Kasumi-1 (cell line): ENCODE results near the gene CD300LF.

Experiments used
- DNase-seq, 2 experiments: peaks; one replicate each; lab custom pipeline; 2025; lab: John Stamatoyannopoulos, UW

CD300LF gene

DNA sequence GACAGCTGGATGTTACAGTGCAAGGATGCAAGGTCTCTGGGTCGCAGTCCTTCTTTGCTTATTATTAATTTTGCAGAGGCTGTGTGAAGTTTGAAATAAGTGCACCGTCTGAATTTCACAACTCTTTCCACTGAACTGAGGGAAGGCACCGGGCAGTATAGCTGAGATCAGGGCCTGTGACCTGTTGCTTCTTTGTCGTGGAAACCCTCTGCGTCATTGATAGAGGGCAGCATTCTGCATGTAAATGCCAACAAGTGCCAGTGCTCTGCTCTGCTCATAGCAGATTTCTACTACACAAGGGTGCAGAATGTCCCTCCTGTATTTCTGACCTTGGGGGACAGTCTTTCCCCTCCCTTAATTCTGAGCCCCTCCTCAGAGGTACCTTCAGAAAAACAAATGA is 26.0 kb downstream of the CD300LF start:
- DNase-seq: peak in 1 of 2 experiments; percentile 13

DNA sequence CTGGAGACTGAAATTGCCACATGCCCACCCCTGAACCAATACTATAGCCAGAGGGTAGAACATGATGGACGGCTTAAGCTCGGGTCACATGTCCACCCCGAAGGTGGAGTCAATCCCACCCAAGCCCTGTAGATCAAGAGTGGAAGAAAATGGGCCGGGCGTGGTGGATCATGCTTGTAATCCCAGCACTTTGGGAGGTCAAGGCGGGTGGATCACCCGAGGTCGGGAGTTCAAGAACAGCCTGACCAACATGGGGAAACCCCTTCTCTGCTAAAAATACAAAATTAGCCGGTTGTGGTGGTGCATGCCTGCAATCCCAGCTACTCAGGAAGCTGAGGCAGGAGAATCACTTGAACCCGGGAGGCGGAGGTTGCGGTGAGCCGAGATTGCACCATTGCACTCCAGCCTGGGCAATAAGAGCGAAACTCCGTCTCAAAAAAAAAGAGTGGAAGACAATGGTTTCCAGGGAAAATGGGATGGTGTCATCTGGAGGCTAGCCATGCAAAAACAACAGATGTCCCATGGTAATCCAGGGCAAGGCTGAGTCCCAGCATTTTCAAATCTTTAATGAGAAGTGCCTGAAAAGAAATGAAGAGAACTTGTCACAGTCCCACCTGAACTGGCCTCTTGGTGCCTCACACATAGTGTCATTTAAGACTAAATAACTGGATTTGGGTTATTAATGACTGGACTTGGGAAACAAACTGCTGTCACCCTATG is 30.1 kb downstream of the CD300LF start:
- no peak for DNase-seq

DNA sequence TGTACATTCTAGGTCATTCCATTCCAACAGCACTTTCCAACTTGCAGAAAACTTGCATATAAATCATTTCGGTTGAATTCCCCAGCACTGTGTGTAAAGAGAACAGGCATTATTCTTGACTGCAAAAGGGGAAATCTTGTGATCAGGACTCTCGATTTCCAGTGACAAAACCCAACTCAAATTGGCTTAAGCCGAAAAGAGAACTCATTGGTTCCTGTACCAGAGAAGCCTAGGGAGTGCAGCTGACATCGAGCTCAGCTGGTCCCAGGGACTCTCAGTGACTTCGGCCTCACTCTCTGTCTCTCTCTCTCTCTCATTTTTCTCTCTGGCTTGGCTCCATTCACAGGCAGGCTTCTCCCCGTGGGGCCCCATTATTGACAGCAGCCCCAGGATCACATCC is 30.7 kb downstream of the CD300LF start:
- no peak for DNase-seq

DNA sequence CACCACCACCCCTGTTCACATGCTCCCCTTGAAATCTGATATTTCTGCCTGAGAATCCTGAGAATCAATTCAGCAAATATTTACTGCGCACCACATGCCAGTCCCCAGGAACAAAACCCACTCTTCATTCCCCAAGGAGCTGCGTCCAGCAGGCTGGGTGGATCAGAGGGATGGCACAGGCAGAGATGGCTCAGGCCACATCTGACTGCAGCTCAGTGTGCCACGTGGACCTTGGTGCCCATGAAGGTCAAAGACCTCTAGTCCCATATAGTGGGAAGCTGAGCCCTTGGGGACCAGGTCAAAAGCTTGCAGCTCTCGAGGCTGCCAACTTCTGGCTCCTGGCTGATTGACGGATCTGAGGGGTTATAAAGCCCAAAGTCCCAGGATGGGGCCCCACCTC is 31.8 kb downstream of the CD300LF start:
- no peak for DNase-seq

DNA sequence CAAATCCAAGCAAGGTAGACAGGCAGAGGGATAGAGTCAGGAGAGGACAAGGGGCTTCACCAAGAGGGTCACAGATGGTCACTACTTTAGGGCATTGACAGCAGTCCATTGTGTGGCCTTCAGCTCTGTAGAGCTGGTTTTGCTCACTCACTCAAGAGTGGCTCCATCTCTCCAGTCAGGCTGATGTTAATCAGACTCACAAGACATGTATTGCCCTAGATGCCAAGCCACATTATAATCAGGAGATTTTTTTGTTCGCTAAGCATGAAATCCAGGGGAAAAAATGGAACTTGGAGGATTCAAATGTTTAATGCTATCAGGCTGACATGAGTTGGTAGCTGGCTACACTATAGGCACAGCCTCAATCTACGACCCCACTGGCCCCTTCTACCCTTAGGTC is 32.5 kb downstream of the CD300LF start:
- no peak for DNase-seq

DNA sequence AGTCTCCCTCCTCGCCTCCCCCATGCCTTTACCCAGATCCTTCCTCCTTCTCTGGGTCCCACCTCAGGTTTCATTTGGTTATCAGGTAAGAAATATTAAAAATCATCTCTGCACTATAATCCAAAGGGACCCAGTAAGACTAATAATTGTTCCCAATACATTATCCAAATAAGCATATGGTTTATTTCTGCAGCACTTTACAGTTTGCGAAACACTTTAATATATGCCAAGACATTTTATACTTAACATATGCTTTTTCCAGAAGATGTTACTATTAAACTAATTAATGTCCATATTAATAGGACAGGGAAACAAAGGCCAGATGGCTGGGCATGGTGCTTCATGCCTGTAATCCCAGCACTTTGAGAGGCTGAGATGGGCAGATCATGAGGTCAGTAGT is 33.3 kb downstream of the CD300LF start:
- DNase-seq: no peak

DNA sequence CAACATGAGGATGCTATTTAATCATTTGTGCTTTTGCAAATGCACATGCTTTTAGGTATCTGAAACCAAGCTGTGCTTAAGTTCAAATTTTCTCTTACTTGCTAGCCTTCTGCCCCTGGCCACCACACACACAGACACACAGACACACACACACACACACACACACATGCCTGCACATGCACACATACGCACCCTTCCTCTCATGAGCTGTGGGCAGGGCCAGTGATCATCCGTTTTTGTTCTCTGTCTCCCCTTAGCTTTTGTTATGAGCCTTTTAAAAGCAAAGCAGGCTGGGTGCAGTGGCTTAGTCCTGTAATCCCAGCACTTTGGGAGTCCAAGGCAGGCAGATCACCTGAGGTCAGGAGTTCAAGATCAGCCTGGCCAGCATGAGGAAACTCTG is 34.2 kb downstream of the CD300LF start:
- no peak for DNase-seq

DNA sequence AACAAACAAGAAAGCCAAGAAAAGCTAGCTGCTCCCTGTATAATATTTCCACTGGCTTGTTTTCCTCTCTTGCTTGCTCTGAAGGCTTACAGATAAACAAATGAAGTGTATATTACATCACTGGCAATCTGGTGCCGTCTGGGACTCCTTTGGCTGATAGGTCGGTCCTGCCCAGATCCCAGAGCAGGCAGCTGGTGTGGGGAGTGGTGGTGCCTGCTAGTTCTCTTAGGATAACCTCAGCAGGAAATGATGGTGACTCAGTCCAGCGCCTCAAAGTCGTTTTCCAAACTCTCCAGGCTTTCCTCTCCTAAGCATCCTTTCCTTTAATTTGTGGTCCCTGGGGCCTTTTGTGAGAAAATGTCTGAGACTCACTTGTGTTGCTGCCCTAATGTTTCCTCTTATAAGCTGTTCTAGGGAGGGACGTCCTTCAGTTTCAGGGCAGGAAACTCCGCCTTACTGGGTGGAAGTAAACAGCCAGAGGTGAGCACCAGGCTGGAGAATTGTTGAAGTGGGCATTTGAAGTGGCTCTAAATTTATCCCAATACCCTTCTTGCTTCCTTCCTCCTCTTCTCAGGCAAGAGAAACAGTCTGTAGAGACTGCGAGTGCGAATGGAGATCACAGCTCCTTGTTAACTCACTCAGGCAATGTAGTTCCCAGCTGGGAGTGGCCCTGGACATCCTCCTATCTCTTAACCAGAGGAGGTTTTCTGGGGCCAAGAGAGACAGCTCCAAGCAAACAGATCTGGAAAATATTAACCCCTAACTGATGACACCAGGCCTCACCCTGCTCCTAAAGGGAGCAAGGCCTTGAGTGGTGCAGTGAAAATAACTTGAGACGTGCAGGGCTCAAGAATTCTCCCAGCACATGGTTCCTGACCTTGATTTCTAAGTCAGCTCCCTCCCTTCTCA is 34.9 kb downstream of the CD300LF start:
- peak; percentile 28 to 30 for DNase-seq

DNA sequence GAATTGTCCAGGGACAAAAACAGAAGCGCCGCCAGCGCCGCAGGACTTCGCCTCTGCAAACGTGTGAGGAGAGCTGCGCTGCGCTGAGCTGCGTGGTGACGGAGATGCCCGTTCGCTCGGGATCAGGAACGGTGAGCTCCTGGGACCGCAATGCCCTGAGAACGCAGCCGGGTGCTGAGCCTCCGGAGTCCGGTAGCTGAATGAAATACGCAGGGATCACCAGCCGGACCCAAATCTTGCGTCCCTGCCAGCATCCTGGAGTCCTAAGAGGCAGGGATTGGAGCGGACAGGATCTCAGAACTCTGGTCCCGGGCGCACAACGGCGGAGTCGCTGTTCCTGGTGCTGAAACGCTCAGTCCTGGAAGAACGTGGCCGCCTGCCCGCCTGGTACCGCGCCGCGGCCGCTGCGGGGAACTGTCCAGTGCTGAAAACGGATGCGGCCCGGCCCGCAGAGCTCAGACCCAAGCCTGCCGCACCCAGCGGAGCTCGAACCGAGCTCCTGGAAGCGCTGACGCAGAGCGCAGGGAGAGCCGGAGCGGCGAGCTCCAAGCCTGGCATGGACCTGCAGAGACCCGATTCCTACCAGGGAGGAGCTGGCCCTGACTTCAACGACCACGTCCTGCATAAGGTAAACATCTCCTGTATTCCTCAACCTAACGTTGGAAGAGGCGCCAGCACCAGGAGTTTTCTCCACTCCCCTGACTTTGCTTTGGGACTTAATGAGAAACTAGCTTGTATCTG is 41.5 kb downstream of the CD300LF start:
- DNase-seq: peak; percentile 82 to 83

DNA sequence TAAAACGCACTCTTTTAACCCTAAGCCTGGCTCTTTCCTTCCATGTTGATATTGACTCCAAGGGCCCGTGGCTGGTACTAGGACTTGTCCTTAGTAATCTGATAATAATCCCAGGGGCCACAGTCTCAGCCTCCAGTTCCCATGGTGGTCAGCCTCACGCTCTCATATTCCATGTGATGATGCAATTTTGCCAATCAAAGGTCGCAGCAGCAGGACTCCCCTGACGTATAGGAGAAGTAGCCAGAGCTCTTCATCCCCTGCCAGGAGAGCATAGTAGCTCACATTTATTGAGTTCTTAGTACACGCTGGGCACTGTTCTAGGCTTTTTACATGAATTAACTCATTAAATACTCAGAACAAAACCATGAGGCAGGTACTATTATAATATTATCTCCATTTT is 42.4 kb downstream of the CD300LF start:
- no peak for DNase-seq

DNA sequence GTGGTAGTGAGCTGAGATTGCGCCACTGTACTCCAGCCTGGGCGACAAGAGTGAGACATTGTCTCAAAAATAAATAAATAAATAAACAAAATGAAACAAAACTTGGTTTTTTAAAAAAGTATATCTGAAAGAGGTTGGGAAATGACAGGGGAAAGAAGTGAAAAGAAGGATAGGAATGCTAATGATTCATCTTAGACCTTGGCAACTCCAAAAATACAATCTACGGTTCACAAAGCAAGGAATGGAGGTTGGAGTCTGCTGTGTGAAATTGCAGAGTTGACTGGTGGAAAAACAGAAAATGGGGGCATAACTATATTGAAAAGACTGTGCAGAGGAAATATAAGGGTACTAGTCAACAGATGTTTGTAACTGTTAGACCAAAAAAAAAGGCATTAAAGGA is 49.2 kb downstream of the CD300LF start:
- DNase-seq: no peak

DNA sequence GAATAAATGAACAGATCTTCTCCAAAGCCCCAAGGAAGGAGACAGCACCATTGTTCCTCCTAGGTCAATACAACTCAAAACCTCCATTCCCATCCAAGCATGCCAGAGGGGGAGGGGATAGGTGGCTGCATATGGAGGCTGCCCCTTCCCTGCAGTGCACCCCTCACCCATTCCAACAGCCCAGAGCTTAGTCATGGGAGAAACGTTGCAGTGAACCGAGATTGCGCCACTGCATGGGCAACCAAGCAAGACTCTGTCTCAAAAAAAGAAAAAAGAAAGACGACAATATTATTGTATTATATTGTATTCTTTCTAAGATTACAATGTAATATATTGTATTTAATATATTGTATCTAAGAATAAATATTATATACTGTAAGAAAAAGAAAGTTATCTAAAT is 52.8 kb downstream of the CD300LF start:
- no peak for DNase-seq

DNA sequence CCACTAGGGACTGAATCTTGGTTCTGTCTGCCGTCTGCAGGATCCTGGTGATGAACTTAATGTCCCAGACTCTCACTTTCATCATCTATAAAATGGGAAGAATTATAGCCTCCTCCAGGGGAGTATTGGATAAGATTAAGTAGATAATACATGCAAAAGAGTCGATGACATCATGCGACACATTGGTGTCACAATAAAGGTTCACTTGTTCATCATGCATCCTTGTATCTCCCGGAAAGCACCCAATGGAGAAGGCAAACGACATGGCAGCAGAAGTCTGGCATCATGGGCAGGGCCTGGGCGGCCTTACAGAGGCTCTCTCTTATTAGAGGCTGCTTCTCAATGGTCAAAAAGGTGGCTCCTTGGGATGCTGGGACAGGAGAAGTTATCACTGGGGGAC is 54.1 kb downstream of the CD300LF start:
- DNase-seq: no peak

DNA sequence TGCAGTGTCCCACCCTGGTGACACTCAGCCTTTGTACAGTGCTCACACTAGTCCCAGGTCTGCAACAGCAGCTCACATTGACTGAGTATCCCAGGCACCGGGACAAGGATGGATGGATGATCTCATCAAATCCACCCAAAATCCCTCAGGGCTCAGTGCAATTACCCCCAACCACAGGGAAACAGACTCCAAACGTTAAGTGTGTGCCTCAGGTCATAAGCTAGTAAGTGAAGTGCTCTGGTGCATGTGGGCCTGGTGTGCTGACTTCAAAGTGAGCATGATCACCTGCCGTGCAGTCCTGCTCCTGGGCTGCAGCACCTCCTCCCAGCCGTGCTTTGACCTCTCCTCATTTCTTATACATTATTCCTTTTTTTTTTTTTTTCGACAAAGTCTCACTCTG is 58.0 kb downstream of the CD300LF start:
- no peak for DNase-seq

DNA sequence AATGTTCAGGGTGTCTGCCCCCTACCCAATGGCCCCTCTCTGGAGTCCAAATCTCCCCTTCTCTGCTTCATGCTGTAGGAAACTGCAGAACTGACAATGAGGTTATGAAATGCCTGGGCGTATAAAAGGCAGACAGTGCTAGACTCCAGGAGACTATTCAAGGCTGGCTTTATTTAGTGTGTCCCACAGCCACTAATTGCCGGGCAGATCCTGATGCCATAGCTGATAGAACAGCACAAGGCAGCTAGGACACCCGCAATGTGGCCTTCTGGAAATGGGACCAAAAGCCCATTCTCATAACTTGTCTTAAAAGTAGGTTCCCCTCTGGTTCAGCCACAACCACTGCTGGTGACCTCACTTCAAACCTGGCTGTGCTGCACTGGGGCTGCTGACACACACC is 60.7 kb downstream of the CD300LF start:
- no peak for DNase-seq

DNA sequence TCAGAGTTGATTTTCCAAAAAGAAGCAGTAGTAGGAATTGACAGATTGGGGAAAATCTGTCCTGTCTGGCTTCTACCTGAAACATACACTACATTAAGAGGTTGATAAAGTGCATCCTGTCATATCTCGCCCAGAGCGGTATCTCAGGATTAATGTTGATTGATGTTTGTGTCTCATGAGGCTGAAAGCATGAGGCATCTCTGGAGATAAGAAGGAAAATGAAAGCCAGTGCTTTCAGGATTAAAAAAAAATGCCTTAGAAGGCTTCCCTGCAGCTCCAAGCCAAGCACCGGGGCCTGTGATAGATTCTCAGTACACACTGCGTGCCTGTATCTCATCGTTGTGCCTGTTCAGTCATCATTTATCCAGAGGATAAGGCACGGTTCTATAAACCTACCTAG is 62.8 kb downstream of the CD300LF start:
- DNase-seq: no peak

DNA sequence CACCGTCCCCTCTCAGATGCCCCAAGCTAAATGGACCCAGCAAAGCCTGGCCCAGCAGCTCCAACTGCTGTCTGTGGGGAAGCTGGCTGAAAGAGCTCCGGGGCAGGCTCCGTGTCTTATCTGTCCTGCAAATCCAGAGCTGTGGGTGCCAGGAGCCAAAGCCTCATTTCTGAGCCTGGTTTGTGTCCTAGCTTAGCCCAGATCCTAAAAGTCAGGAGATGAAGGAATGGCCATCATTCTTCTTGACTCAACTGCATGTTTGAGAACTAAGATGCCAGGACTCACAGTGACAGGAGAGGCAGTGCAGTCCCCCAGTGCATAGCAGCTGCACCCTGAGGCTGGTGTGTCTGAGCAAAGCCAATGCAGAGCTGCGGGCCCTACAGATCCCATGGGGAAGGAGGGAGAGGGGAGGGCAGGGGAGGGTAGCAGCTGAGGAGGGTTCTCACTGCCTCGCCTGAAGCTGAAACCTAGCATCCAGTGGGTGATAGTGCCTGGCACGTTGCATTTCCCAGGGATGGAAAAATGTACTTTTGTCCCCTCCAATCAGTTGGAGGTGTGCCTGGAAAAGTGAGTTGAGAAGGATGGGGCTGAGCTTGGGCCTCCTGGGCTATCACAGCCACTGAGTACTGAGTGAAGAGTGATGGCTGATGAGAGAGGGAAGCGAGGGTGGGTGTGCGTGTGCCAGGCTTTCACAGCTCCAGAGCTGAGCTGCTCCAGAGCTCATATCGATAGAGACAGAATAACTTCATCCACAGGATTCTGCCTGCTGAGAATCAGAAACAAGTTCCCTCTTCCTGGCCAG is 64.7 kb downstream of the CD300LF start:
- no peak for DNase-seq

DNA sequence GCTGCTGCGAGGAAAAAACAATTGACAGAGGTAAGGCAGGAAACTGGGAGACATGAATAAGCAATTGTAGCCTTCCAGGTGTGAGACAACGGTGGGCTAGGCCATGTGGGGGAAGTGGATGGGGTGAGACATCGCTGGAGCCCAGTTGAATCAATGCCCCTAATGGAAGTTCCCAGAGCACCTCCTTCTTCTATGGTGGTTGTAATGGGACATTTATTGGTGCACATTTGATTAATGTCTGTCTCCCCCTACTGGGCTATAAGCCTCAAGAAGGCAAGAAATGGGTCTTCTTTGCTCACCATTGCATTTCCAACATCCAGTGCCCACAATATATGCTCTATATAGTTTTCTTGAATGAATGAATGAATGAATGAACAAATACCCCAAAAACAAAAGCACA is 66.5 kb downstream of the CD300LF start:
- peak; percentile 88 to 91 for DNase-seq

DNA sequence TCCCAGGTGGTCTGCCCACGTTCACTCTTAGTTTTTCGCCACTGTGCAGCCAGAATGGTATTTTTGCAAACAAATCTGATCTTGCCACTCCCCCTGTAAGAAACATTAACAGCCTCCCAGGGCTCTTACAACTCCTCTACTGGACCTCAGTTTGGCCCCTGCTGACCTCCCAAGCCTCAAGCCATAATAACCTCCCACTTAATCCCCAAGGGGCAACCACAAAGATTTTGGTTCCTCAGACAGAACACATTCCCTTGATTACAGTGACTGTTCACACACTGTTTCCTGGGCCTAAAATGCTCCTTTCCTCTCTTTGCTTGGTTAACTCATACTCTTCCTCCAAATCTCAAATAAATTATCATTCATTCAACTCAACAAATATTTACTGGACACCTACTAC is 67.7 kb downstream of the CD300LF start:
- DNase-seq: no peak

DNA sequence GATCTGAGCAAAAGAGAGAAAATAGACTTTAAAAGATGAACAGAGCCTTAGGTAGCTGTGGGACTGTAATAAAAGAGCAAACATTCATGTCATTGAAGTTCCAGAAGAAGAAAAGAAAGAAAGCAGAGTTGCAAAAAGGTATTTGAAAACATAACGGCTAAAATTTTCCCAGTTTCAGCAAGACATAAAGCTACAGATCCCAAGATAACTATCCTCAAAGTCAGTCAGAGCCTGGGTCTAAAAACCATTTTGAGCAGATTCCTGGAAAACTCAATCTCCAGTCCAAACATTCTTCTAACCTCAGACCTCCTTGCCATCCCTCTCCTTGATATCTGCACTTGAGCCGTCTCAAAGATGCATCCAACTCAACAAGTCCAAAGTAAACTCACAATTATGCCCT is 68.3 kb downstream of the CD300LF start:
- DNase-seq: no peak
